Fibroblast of the aortic adventitia (primary cell): Measurements from ENCODE around the gene MS4A14. TPM values are rescaled to one million over a fixed set of nuclear protein-coding genes. Genes with fewer than 3 reads are reported as not detected.
"Not testable (repeated sequence)": the region's sequence is repeated elsewhere in the genome, so short reads cannot be mapped to it uniquely, and the experiment has no call there.

Source experiments
- DNase-seq: peaks from one replicate; pipeline ENCODE4 v3.0.0-alpha.2; 2010; ENCODE audit warnings: low read depth
- H3K4me3 ChIP-seq: 2 replicates; pipeline ENCODE4 v1.5.1; 2011; ENCODE audit warnings: low read depth, mild to moderate bottlenecking, control low read depth, low read length, moderate library complexity
- CTCF ChIP-seq: IDR thresholded peaks from 2 replicates; pipeline ENCODE4 v1.5.1; 2011; ENCODE audit warnings: mild to moderate bottlenecking, low read length, control low read depth, inconsistent platforms; ENCODE audit not compliant: insufficient read depth
- total RNA-seq: library from RNA; depleted of rRNA; stranded (reverse); fragments of >200 nt; gene quantifications from 2 replicates; pipeline ENCODE4 v1.2.3, GENCODE V29; 2012; ENCODE audit warnings: low replicate concordance

Gene MS4A14
- total RNA-seq, 1 donor = not detected

GRCh38 chr11:60447070-60447469, 50.8 kb downstream of the MS4A14 start:
- H3K4me3 ChIP-seq = no peak overlapping the region
- DNase-seq = no peak
- TF ChIP-seq CTCF = no peak

GRCh38 chr11:60447846-60448245, 51.6 kb downstream of the MS4A14 start:
- no peak for DNase-seq
- TF ChIP-seq CTCF = no peak
- H3K4me3 ChIP-seq = no peak overlapping the region

- DNase-seq, H3K4me3 ChIP-seq: not testable (repeated sequence)
Observed at GRCh38 chr11:60451185-60451584, 54.9 kb downstream of the MS4A14 start.

GRCh38 chr11:60454212-60454611, 58.0 kb downstream of the MS4A14 start:
- no peak overlapping the region for H3K4me3 ChIP-seq
- no peak for DNase-seq
- no peak for TF ChIP-seq CTCF

- no peak for TF ChIP-seq CTCF
- H3K4me3 ChIP-seq = no peak within 1 kb of the TSS
- DNase-seq = no peak
Observed at GRCh38 chr11:60455531-60456042, 59.3 kb downstream of the MS4A14 start, which contains the start of gene MS4A1. Gene MS4A1 (plus strand): TSS chr11:60455847. CDS start chr11:60462375, 6,528 bp downstream.

- DNase-seq = no peak
Observed at GRCh38 chr11:60457576-60457975, 61.3 kb downstream of the MS4A14 start.

GRCh38 chr11:60459345-60459744, 63.1 kb downstream of the MS4A14 start:
- H3K4me3 ChIP-seq = no peak overlapping the region
- TF ChIP-seq CTCF = no peak
- no peak for DNase-seq

More at GRCh38 chr11:60457576-60457975, 61.3 kb downstream of the MS4A14 start:
- no peak overlapping the region for H3K4me3 ChIP-seq
- no peak for TF ChIP-seq CTCF

Other genes with a start within 250 kb of the MS4A14 start
- gene MS4A6A, start 213.4 kb upstream of the MS4A14 start, total RNA-seq = not detected in 2 replicates
- not detected in 2 replicates for gene MS4A4E, start 153.3 kb upstream of the MS4A14 start, total RNA-seq
- gene MS4A4A, start 115.8 kb upstream of the MS4A14 start, total RNA-seq = not detected in 2 replicates
- not detected in 2 replicates for gene MS4A6E, start 69.2 kb upstream of the MS4A14 start, total RNA-seq
- gene MS4A7, start 17.9 kb upstream of the MS4A14 start, total RNA-seq = not detected in 2 replicates
- gene MS4A5, start 33.1 kb downstream of the MS4A14 start, total RNA-seq = not detected in 2 replicates
- gene MS4A1, start 59.4 kb downstream of the MS4A14 start, total RNA-seq = 0.25 TPM in 1 of 2 replicates, not detected in the other
- not detected in 2 replicates for gene MS4A12, start 96.3 kb downstream of the MS4A14 start, total RNA-seq
- gene MS4A13, start 118.9 kb downstream of the MS4A14 start, total RNA-seq = not detected in 2 replicates